Measurements from ENCODE around the gene CFAP73.
A peak's percentile ranks its signal among the peaks of the same experiment; 100 is the strongest.
"Not testable (repeated sequence)": the region's sequence is repeated elsewhere in the genome, so short reads cannot be mapped to it uniquely, and the experiment has no call there.

Gene CFAP73

DNA sequence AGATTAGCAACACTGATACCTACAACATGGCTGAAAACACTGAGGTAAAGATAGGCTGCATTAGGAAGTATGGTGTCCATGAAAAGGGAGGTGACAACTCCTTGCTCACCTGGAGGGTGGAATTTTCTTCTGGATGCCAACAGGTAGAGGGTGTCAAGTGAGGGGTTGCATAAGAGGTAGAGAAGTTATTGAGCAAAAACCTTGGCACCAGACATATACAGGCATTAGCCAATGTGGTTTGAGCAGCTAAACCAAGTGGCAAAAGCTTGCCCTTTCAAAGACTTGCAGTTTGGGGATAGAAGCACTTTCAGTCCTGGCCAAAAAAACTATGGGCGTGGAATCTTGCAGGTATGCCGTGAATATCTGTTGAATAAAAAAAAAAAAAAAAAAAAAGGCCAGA, 39.8 kb downstream of the CFAP73 start:
- DNase-seq (ENCODE audit: low read depth in 3 of 3) = no peak

GRCh38 chr12:113190761-113191160, 41.2 kb downstream of the CFAP73 start:
- DNase-seq (ENCODE audit: low read depth in 3 of 3) = no peak

DNA sequence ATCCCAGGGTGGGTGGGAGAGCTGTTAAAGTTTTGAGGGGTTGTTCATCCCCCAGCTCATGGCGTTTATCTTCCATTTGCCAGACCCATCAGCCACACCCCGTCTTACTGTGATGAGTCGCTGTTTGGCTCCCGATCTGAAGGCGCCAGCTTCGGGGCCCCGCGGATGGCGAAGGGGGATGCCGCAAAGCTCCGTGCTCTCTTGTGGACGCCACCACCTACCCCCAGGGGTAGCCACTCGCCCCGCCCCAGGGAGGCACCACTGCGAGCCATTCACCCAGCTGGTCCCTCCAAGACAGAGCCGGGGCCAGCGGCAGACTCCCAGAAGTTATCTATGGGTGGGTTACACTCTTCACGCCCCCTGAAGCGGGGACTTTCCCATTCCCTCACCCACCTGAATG, 41.7 kb downstream of the CFAP73 start:
- DNase-seq (ENCODE audit: low read depth in 3 of 3) = no peak

DNA sequence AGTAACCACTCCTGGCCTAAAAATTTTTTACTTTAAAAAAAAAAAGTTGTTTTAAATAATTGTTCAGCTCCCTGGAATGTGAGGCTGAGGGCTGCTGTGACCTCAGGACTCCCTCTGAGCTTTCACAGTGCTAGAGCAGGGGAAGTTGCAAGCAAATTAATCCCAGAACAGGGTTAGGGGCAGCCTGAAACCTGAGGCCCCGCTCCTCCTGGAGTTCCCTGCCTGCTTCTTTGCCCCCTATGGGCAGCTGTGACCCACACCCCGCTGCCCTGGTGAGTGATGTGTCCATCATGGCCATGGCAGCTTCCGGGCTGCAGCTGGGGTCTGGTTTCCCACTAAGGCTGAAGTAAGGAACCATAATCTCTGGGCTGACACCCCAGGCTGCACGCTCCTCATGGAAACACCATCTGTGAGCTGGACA, 45.5 kb downstream of the CFAP73 start:
- no peak for DNase-seq (ENCODE audit: low read depth in 3 of 3)

- DNase-seq (ENCODE audit: low read depth in 3 of 3) = no peak
Measured at GRCh38 chr12:113195598-113195997, 46.1 kb downstream of the CFAP73 start.

- DNase-seq (ENCODE audit: low read depth in 3 of 3) = no peak
Measured at GRCh38 chr12:113196582-113196981, 47.1 kb downstream of the CFAP73 start.

GRCh38 chr12:113196990-113197389, 47.5 kb downstream of the CFAP73 start:
- DNase-seq (ENCODE audit: low read depth in 3 of 3) = peak in 1 of 3 donors; percentile 50

DNA sequence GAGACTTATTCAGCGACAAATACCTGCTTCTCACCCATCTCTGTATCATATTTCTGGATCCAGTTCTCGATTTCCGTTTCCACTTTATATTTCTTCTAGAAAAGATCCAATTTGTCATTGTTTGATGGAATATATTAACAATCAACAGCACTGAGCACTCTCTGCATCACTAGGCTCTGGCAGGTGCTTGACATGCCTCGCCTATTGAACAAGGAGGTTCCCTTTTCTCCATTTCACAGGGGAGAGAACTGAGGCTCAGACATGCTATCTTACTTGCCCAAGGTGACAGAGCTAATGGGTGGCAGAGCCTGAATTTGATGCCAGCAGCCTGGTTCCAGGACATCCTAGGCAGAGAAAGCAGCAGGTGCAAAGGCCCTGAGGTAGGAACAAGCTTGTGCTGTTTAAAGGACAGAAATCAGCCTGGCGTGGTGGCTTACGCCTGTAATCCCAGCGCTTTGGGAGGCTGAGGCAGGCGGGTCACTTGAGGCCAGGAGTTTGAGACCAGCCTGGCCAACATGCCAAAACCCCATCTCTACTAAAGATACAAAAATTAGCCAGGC, 48.1 kb downstream of the CFAP73 start:
- no peak for DNase-seq (ENCODE audit: low read depth in 3 of 3)

GRCh38 chr12:113198296-113198695, 48.8 kb downstream of the CFAP73 start:
- no peak for DNase-seq (ENCODE audit: low read depth in 3 of 3)

DNA sequence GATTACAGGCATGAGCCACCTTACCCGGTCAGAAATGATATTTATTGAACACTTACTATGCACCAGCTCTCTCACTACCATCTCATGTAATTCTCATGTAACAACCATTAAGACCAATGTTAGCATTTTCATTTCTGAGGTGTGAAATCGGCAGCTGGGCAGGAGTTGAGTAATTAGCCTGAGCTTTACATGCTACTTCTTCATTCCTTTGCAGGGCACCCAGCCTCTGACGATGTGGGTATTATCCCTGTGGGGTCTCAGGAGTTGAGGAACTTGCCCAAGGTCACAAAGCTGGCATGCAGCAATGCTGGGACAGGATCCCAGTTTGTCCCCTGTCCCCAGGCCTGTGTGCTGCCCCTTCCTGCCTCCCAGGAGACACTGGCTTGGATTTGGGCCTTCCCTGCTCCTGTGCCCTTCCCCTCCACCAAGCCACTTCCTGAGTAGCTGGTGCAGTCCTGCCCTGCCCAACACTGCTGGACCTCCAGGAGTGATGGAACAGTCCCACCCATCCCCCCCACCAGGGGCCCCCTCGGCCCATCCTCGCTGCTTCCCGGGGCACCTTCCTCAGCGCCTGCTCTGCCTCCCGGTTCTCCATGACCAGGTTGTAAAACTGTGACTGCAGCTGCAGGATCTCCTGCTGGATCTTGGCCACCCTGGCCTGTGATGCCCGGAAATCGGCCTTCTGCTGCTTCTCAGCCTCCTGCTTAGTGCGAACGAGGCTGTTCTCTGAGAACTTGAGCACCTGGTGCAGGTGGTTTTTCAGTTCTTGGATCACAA, 50.7 kb downstream of the CFAP73 start:
- no peak for DNase-seq (ENCODE audit: low read depth in 3 of 3)

DNA sequence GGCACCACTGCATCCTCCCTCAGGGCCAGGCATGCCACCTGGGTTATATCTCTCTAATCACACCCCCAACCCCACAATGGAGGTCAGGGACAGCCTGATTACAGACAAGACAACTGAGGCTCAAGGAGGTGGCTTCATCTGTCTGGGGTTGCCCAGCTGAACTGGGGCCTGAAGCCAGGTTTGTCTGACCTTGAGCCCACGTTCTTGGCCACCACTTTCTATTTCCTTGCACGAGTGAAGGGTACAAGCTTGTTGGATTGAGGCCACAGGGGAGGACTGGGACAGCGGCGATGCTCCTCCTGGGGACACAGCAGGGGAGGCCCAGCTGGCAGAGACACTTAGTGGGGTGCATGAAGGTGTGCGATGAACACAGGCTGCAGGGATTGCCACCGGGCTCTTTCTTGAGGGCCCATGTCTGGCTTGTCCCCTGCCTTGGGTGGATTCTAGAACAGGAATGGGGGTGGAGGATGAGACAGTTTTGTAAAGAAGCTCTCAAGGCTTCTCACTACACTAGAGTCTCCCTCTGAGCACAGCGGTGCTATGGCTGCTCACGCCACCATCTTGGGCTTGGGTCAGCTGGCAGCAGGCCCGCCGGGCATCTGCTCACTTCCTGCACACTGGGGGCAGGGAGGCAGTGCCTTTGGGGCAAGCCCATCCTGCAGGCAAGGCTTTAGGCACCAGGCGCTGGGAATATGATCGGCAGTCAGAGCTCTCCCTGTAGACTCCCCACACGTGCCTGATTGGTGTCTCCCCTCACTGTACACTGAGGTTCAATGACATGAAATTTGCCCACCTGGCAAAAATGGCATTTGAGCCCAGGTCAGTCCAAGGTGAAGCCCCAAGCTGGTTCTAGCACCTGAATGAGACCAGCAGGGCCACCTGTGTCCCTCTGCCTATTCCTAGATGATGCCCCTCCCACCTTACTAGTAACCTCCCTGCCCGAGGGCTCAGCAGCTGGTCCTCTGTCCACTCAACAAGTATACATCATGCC, 52.0 kb downstream of the CFAP73 start:
- no peak for DNase-seq (ENCODE audit: low read depth in 3 of 3)

- no peak for DNase-seq (ENCODE audit: low read depth in 3 of 3)
Measured at GRCh38 chr12:113202300-113203075, 53.0 kb downstream of the CFAP73 start.

DNA sequence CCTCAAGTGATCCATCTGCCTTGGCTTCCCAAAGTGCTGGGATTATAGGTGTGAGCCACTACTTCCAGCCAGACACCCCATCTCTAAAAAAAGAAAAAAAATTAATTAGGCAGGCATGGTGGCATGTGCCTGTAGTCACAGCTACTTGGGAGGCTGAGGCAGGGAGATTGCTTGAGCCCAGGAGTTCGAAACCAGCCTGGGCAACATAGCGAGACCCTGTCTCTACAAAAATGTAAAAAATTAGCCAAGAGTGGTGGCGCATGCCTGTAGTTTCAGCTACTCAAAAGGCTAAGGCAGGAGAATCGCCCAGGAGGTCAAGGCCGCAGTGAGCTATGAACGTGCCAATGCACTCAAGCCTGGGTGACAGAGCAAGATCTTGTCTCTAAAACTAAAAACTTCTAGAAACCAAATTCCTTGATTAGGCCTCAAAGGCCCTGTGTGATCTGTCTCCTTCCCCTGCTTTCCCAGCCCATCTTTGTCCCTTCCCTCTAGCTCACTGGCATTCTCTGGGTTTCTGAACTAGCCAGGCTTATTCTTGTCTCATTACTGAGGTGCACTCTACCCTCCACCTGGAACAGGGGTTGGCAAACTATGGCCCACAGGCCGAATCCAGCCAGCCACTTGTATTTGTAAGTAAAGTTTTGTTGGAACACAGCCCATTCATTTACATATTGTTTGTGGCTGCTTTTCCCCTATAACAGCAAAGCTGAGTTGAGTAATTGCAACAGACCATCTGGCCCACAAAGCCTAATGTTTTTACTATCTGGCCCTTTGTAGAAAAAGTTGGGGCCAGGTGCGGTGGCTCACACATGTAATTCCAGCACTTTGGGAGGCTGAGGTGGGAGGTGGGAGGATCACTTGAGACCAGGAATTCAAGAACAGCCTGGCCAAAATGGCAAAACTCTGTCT, 54.6 kb downstream of the CFAP73 start:
- no peak for DNase-seq (ENCODE audit: low read depth in 3 of 3)

- no peak for DNase-seq (ENCODE audit: low read depth in 3 of 3)
Measured at GRCh38 chr12:113204804-113205203, 55.3 kb downstream of the CFAP73 start.

GRCh38 chr12:113206802-113207201, 57.3 kb downstream of the CFAP73 start:
- not testable (repeated sequence) for DNase-seq (ENCODE audit: low read depth in 3 of 3)

DNA sequence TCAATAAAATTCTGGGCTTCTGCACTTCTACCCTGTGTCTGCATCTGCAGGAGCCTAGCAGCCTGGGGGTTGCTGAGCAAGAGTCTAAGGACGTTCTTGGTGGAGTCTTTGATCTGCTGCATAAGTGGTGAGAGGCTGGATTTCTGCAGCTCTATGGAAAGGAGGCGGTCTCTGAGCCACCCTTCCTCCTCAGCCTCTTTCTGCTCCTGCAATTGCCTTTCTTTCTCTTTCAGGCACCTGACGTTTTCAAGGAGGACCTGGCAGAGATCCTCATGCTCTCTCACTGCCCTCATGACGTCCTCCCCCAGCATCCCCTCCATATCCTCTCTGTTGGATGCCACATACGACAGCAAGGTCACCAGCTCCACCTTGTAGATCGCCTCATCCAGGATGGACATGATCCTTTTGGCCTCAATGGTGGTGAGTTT, 58.1 kb downstream of the CFAP73 start:
- no peak for DNase-seq (ENCODE audit: low read depth in 3 of 3)

- peak in 2 of 3 donors; percentile 44 to 53 for DNase-seq (ENCODE audit: low read depth in 3 of 3)
Measured at GRCh38 chr12:113208041-113208934, 58.8 kb downstream of the CFAP73 start.

Data from stimulated activated CD4-positive, alpha-beta T cell treated with anti-CD3 and anti-CD28 coated beads, TNF-alpha, amount 100 ng/mL, for 48 hours (primary cell).